Fibroblast of lung (primary cell): ENCODE measurements around the gene OR10H3. TPM values are rescaled to one million over a fixed set of nuclear protein-coding genes. Genes with fewer than 3 reads are reported as not detected.

Experiments used
- DNase-seq, 2 donors: peaks; one replicate each; pipeline versions ENCODE4 v3.0.0 to v3.0.0-alpha.2; 2010; ENCODE audit warnings: low read depth in 2 of 2
- H2AFZ ChIP-seq: 2 replicates; pipeline ENCODE4 v1.5.1; 2012; ENCODE audit warnings: low read length, control low read depth, inconsistent platforms
- H3K27ac ChIP-seq: 2 replicates; pipeline ENCODE4 v1.5.1; 2011; ENCODE audit warnings: low read length, control low read depth; ENCODE audit not compliant: insufficient read depth
- H3K27me3 ChIP-seq: 2 replicates; pipeline ENCODE4 v1.5.1; 2011; ENCODE audit warnings: mild to moderate bottlenecking, low read length; ENCODE audit not compliant: control insufficient read depth, insufficient read depth
- H3K36me3 ChIP-seq: 2 replicates; pipeline ENCODE4 v1.5.1; 2011; ENCODE audit warnings: low read length; ENCODE audit not compliant: control insufficient read depth, insufficient read depth
- H3K4me1 ChIP-seq: 2 replicates; pipeline ENCODE4 v1.5.1; 2011; ENCODE audit warnings: low read length; ENCODE audit not compliant: control insufficient read depth, insufficient read depth; ENCODE audit errors: extremely low read depth
- H3K4me2 ChIP-seq: 2 replicates; pipeline ENCODE4 v1.5.1; 2011; ENCODE audit warnings: low read length, control low read depth; ENCODE audit not compliant: insufficient read depth; ENCODE audit errors: extremely low read depth
- H3K4me3 ChIP-seq, 4 experiments: fragments of 200-600 bp in 1 of 4; sonication (generic) in 1 of 4; replicated peaks in 1 of 4; 2 replicates each; pipeline ENCODE4 v1.5.1; 2011 to 2016; ENCODE audit warnings: low read length in 4 of 4, low read depth in 3 of 4, mild to moderate bottlenecking in 3 of 4, control low read depth in 2 of 4, inconsistent platforms in 1 of 4, mixed read lengths in 1 of 4; ENCODE audit not compliant: insufficient read depth in 1 of 4; ENCODE audit errors: control extremely low read depth in 1 of 4
- H3K79me2 ChIP-seq: 2 replicates; pipeline ENCODE4 v1.5.1; 2012; ENCODE audit warnings: mild to moderate bottlenecking, low read length, inconsistent platforms; ENCODE audit not compliant: control insufficient read depth, insufficient read depth
- H3K9ac ChIP-seq: 2 replicates; pipeline ENCODE4 v1.5.1; 2011; ENCODE audit warnings: mild to moderate bottlenecking, low read length, control low read depth; ENCODE audit not compliant: insufficient read depth
- H3K9me3 ChIP-seq: 2 replicates; pipeline ENCODE4 v1.5.1; 2012; ENCODE audit warnings: low read depth, low read length; ENCODE audit not compliant: control insufficient read depth, insufficient read depth
- H4K20me1 ChIP-seq: 2 replicates; pipeline ENCODE4 v1.5.1; 2011; ENCODE audit warnings: low read length; ENCODE audit not compliant: control insufficient read depth, insufficient read depth; ENCODE audit errors: extremely low read depth
- CTCF ChIP-seq, 2 donors: IDR thresholded peaks in 1 of 2; conservative IDR thresholded peaks in 1 of 2; 1 replicate in 1 of 2; 2 replicates in 1 of 2; pipeline ENCODE4 v1.5.1; 2011 to 2012; ENCODE audit warnings: low read length in 2 of 2, control low read depth in 1 of 2, inconsistent platforms in 1 of 2, low read depth in 1 of 2, mild to moderate bottlenecking in 1 of 2
- EZH2 ChIP-seq: IDR thresholded peaks from 2 replicates; pipeline ENCODE4 v1.5.1; 2012; ENCODE audit warnings: low read length, control low read depth, mild to moderate bottlenecking; ENCODE audit errors: missing control alignments
- polyA plus RNA-seq, 2 donors: library from polyadenylated mRNA; depleted of rRNA in 1 of 2; stranded (reverse) in 1 of 2; unstranded in 1 of 2; fragments of >200 nt; gene quantifications; 2 replicates each; pipeline ENCODE4 v1.2.1, GENCODE V29; 2011 to 2012; ENCODE audit warnings: missing spikeins in 1 of 2
- total RNA-seq: library from RNA; depleted of rRNA; stranded (reverse); fragments of >200 nt; gene quantifications from 2 replicates; pipeline ENCODE4 v1.2.1, GENCODE V29; 2014

The OR10H3 gene
- total and polyA plus RNA-seq, 2 donors (not counting 1 experiment from before 2014, with no cell fraction given): not detected

DNA sequence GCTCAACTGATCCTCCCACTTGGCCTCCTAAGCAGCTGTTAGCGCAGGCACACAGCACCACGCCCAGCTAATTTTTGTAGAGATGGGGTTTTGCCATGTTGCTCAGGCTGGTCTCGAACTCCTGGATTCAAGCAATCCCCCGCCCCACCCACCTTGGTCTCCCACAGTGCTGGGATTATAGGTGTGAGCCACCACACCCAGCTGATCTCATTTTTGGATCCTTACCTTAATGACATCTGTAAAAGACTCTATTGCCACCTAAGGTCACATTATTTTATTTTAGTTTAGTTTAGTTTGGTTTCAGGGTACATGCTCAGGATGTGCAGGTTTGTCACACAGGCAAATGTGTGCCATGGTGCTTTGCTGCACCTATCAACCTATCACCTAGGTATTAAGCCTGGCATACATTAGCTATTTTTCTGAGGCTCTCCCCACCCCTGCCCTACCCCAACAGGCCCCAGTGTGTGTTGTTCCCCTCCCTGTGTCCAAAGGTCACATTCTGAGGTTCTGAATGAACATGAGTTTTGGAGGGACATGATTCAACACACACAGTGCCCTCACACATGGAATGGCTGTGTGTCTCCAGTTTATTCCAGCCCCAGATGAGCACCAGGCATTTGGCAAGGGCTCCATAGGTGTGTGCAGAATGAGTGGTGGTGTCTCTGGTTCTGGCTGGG is 50.9 kb downstream of the OR10H3 start:
- Histone ChIP-seq H3K36me3 (no peaks in the 10 kb centered on the region), H3K4me3 (no peak overlapping the region), H3K9ac (no peak overlapping the region), H2AFZ (no peak overlapping the region), H3K27ac (no peak overlapping the region), H3K4me1 (no peaks in the 10 kb centered on the region), H4K20me1 (no peaks in the 10 kb centered on the region), H3K9me3 (no peaks in the 10 kb centered on the region), H3K4me2 (no peak overlapping the region), H3K27me3 (no peaks in the 10 kb centered on the region), H3K79me2 (no peaks in the 10 kb centered on the region)
- no peak for TF ChIP-seq CTCF (conservative IDR thresholded peaks at IDR 0.05 in 1 of 2, IDR thresholded peaks at IDR 0.05 in 1 of 2; ENCODE audit: low read depth in 1 of 2, low read length in 2 of 2)
- no peak for TF ChIP-seq EZH2
- no peak for DNase-seq

GRCh38 chr19:15790096-15790495 is 52.3 kb downstream of the OR10H3 start:
- no peaks in the 10 kb centered on the region for H3K4me1 ChIP-seq
- no peaks in the 10 kb centered on the region for H3K9me3 ChIP-seq
- no peaks in the 10 kb centered on the region for H3K36me3 ChIP-seq
- no peak for DNase-seq
- H3K9ac ChIP-seq: no peak overlapping the region
- no peak overlapping the region for H3K4me3 ChIP-seq
- H4K20me1 ChIP-seq: no peaks in the 10 kb centered on the region
- H3K79me2 ChIP-seq: no peaks in the 10 kb centered on the region
- H3K4me2 ChIP-seq: no peak overlapping the region
- no peak overlapping the region for H3K27ac ChIP-seq
- no peak for TF ChIP-seq EZH2
- TF ChIP-seq CTCF (conservative IDR thresholded peaks at IDR 0.05 in 1 of 2, IDR thresholded peaks at IDR 0.05 in 1 of 2; ENCODE audit: low read depth in 1 of 2, low read length in 2 of 2): no peak
- H2AFZ ChIP-seq: no peak overlapping the region
- no peaks in the 10 kb centered on the region for H3K27me3 ChIP-seq

Other genes starting within 250 kb of the OR10H3 start
- not detected in 2 replicates for gene CYP4F22, start 229.5 kb upstream of the OR10H3 start, total RNA-seq
- gene CYP4F22, start 229.5 kb upstream of the OR10H3 start, polyA plus RNA-seq: not detected in 2 replicates
- not detected in 2 replicates for gene CYP4F8, start 122.8 kb upstream of the OR10H3 start, total RNA-seq
- gene CYP4F8, start 122.8 kb upstream of the OR10H3 start, polyA plus RNA-seq: not detected in 2 replicates
- not detected in 2 replicates for gene CYP4F3, start 97.1 kb upstream of the OR10H3 start, total RNA-seq
- gene CYP4F3, start 97.1 kb upstream of the OR10H3 start, polyA plus RNA-seq: not detected in 2 replicates
- not detected in 2 replicates for gene CYP4F12, start 64.9 kb upstream of the OR10H3 start, total RNA-seq
- not detected in 2 replicates for gene CYP4F12, start 64.9 kb upstream of the OR10H3 start, polyA plus RNA-seq
- gene OR10H2, start 10.0 kb upstream of the OR10H3 start, total RNA-seq: not detected in 2 replicates
- gene OR10H2, start 10.0 kb upstream of the OR10H3 start, polyA plus RNA-seq: not detected in 2 replicates
- not detected in 2 replicates for gene OR10H5, start 49.7 kb downstream of the OR10H3 start, total RNA-seq
- not detected in 2 replicates for gene OR10H5, start 49.7 kb downstream of the OR10H3 start, polyA plus RNA-seq
- gene OR10H1, start 77.7 kb downstream of the OR10H3 start, total RNA-seq: not detected in 2 replicates
- not detected in 2 replicates for gene OR10H1, start 77.7 kb downstream of the OR10H3 start, polyA plus RNA-seq
- gene CYP4F2, start 160.1 kb downstream of the OR10H3 start, total RNA-seq: not detected in 2 replicates
- gene CYP4F2, start 160.1 kb downstream of the OR10H3 start, polyA plus RNA-seq: not detected in 2 replicates
- not detected in 2 replicates for gene CYP4F11, start 196.5 kb downstream of the OR10H3 start, total RNA-seq
- not detected in 2 replicates for gene CYP4F11, start 196.5 kb downstream of the OR10H3 start, polyA plus RNA-seq
- gene OR10H4, start 211.0 kb downstream of the OR10H3 start, total RNA-seq: not detected in 2 replicates
- not detected in 2 replicates for gene OR10H4, start 211.0 kb downstream of the OR10H3 start, polyA plus RNA-seq